H9 (cell line): ENCODE data around the gene HSPA6. TPM values are rescaled to one million over a fixed set of nuclear protein-coding genes. Genes with fewer than 3 reads are reported as not detected.
"Not testable (repeated sequence)": the region's sequence is repeated elsewhere in the genome, so short reads cannot be mapped to it uniquely, and the experiment has no call there.

Experiments used
- DNase-seq: peaks from one replicate; pipeline ENCODE4 v3.0.0-alpha.2; 2017
- H2AFZ ChIP-seq: one replicate; pipeline ENCODE4 v1.6.1; 2013; ENCODE audit warnings: mild to moderate bottlenecking, low read length, control low read depth, moderate library complexity
- H2AK5ac ChIP-seq: 2 replicates; pipeline ENCODE4 v1.6.1; 2013; ENCODE audit warnings: low read length, control low read depth, mixed read lengths; ENCODE audit not compliant: insufficient read length
- H2BK120ac ChIP-seq: one replicate; pipeline ENCODE4 v1.6.1; 2013; ENCODE audit warnings: low read depth, mild to moderate bottlenecking, low read length, control low read depth, inconsistent platforms; ENCODE audit not compliant: poor library complexity, severe bottlenecking
- H2BK12ac ChIP-seq: 2 replicates; pipeline ENCODE4 v1.6.1; 2013; ENCODE audit warnings: low read length, control low read depth, mixed read lengths, low read depth; ENCODE audit not compliant: insufficient read length
- H2BK15ac ChIP-seq: 2 replicates; pipeline ENCODE4 v1.6.1; 2013; ENCODE audit warnings: low read depth, low read length, control low read depth
- H2BK20ac ChIP-seq: one replicate; pipeline ENCODE4 v1.6.1; 2013; ENCODE audit warnings: low read depth, mild to moderate bottlenecking, low read length, control low read depth, inconsistent platforms; ENCODE audit not compliant: poor library complexity, severe bottlenecking
- H2BK5ac ChIP-seq: 2 replicates; pipeline ENCODE4 v1.6.1; 2013; ENCODE audit warnings: low read length, control low read depth, mixed read lengths; ENCODE audit not compliant: insufficient read length
- H3K14ac ChIP-seq: 2 replicates; pipeline ENCODE4 v1.6.1; 2013; ENCODE audit warnings: low read length, control low read depth; ENCODE audit not compliant: insufficient read depth
- H3K18ac ChIP-seq: 2 replicates; pipeline ENCODE4 v1.6.1; 2013; ENCODE audit warnings: low read depth, mild to moderate bottlenecking, mixed read lengths, low read length, control low read depth; ENCODE audit not compliant: insufficient read length
- H3K23ac ChIP-seq: 2 replicates; pipeline ENCODE4 v1.6.1; 2013; ENCODE audit warnings: low read length, control low read depth, mixed read lengths, low read depth; ENCODE audit not compliant: insufficient read length
- H3K23me2 ChIP-seq: 2 replicates; pipeline ENCODE4 v1.6.1; 2013; ENCODE audit warnings: low read depth, mild to moderate bottlenecking, mixed read lengths, low read length, control low read depth; ENCODE audit not compliant: insufficient read length, poor library complexity, severe bottlenecking
- H3K27ac ChIP-seq: 2 replicates; pipeline ENCODE4 v1.5.1; 2013; ENCODE audit warnings: low read length, control low read depth, mixed read lengths, low read depth; ENCODE audit not compliant: insufficient read length
- H3K27me3 ChIP-seq: 2 replicates; pipeline ENCODE4 v1.6.1; 2013; ENCODE audit warnings: low read length, control low read depth, inconsistent platforms; ENCODE audit not compliant: insufficient read depth
- H3K4ac ChIP-seq: 2 replicates; pipeline ENCODE4 v1.6.1; 2013; ENCODE audit warnings: low read depth, mild to moderate bottlenecking, control low read depth, inconsistent platforms, low read length, moderate library complexity
- H3K4me1 ChIP-seq: 2 replicates; pipeline ENCODE4 v1.6.1; 2013; ENCODE audit warnings: low read length, control low read depth, inconsistent platforms; ENCODE audit not compliant: insufficient read depth
- H3K4me2 ChIP-seq: 2 replicates; pipeline ENCODE4 v1.6.1; 2013; ENCODE audit warnings: low read length, control low read depth, mixed read lengths; ENCODE audit not compliant: insufficient read length, insufficient read depth
- H3K56ac ChIP-seq: 2 replicates; pipeline ENCODE4 v1.6.1; 2013; ENCODE audit warnings: low read depth, mild to moderate bottlenecking, mixed read lengths, low read length, control low read depth; ENCODE audit not compliant: insufficient read length
- H3K79me1 ChIP-seq: 2 replicates; pipeline ENCODE4 v1.6.1; 2013; ENCODE audit warnings: low read depth, mild to moderate bottlenecking, moderate library complexity, low read length, control low read depth, inconsistent platforms; ENCODE audit not compliant: insufficient read depth, poor library complexity, severe bottlenecking
- H3K79me2 ChIP-seq: 2 replicates; pipeline ENCODE4 v1.6.1; 2013; ENCODE audit warnings: low read length, control low read depth, inconsistent platforms; ENCODE audit not compliant: insufficient read depth
- H3K9ac ChIP-seq: 2 replicates; pipeline ENCODE4 v1.6.1; 2013; ENCODE audit warnings: low read length, control low read depth, mixed read lengths; ENCODE audit not compliant: insufficient read length; ENCODE audit errors: extremely low read depth
- H3K9me3 ChIP-seq: one replicate; pipeline ENCODE4 v1.6.1; 2013; ENCODE audit warnings: low read depth, low read length, inconsistent platforms; ENCODE audit not compliant: control insufficient read depth
- H3T11ph ChIP-seq: one replicate; pipeline ENCODE4 v1.6.1; 2013; ENCODE audit warnings: mild to moderate bottlenecking, low read length, control low read depth, inconsistent platforms
- H4K20me1 ChIP-seq: one replicate; pipeline ENCODE4 v1.6.1; 2013; ENCODE audit not compliant: control insufficient read depth, insufficient read length, insufficient read depth
- H4K5ac ChIP-seq: 2 replicates; pipeline ENCODE4 v1.6.1; 2013; ENCODE audit warnings: low read depth, mild to moderate bottlenecking, mixed read lengths, low read length, control low read depth; ENCODE audit not compliant: insufficient read length
- H4K8ac ChIP-seq: replicated peaks from 2 replicates; pipeline ENCODE4 v1.6.1; 2013; ENCODE audit warnings: low read length, control low read depth, mixed read lengths, low read depth; ENCODE audit not compliant: insufficient read length
- H4K91ac ChIP-seq: 2 replicates; pipeline ENCODE4 v1.6.1; 2013; ENCODE audit warnings: low read depth, mild to moderate bottlenecking, moderate library complexity, mixed read lengths, low read length, control low read depth; ENCODE audit not compliant: insufficient read length
- H3K27ac Mint-ChIP-seq, 3 experiments: 2 replicates in 2 of 3; 3 replicates in 1 of 3; pipeline ENCODE4 v1.8.0; 2020 to 2021; ENCODE audit warnings: mixed read lengths in 3 of 3, mild to moderate bottlenecking in 1 of 3, moderate library complexity in 1 of 3
- H3K27me3 Mint-ChIP-seq: 2 replicates; pipeline ENCODE4 v1.8.0; 2021; ENCODE audit warnings: low read depth, mild to moderate bottlenecking, moderate library complexity, mixed read lengths
- H3K36me3 Mint-ChIP-seq, 3 experiments: 2 replicates in 2 of 3; 3 replicates in 1 of 3; pipeline ENCODE4 v1.8.0; 2020 to 2021; ENCODE audit warnings: low read depth in 3 of 3, mixed read lengths in 3 of 3; ENCODE audit not compliant: insufficient read depth in 1 of 3
- H3K4me1 Mint-ChIP-seq, 2 experiments: 2 replicates each; pipeline ENCODE4 v1.8.0; 2020; ENCODE audit warnings: mixed read lengths in 2 of 2
- H3K4me3 Mint-ChIP-seq, 2 experiments: 2 replicates in 1 of 2; 3 replicates in 1 of 2; pipeline ENCODE4 v1.8.0; 2020 to 2021; ENCODE audit warnings: mild to moderate bottlenecking in 2 of 2, mixed read lengths in 2 of 2, moderate library complexity in 1 of 2
- H3K9me3 Mint-ChIP-seq, 2 experiments: 2 replicates in 1 of 2; 3 replicates in 1 of 2; pipeline ENCODE4 v1.8.0; 2020; ENCODE audit warnings: mild to moderate bottlenecking in 2 of 2, mixed read lengths in 2 of 2, moderate library complexity in 1 of 2
- WGBS: extraction: QIAGEN DNeasy Blood & Tissue Kit; methylation state at CpG from one replicate; pipeline ENCODE4 v1.1.7; 2013; ENCODE audit warnings: missing lambda C conversion rate, low lambda C conversion rate, mixed read lengths; ENCODE audit not compliant: insufficient read length; ENCODE audit errors: extremely low coverage; 5-methylcytosine and 5-hydroxymethylcytosine counted together
- total RNA-seq: library from RNA; stranded (reverse); gene quantifications from 2 replicates; pipeline ENCODE4 v1.2.1, GENCODE V29; 2021

HSPA6 gene
- total RNA-seq, 1 experiment from 2014 or later: not detected

- H3K9ac ChIP-seq, H2BK20ac ChIP-seq, H4K20me1 ChIP-seq, H3K23me2 ChIP-seq, H3K27ac ChIP-seq, H3K4ac ChIP-seq, H3K27me3 Mint-ChIP-seq, H3K27me3 ChIP-seq, H3K56ac ChIP-seq, H2BK5ac ChIP-seq, H3K79me1 ChIP-seq, DNase-seq, H3K4me1 ChIP-seq, H3K27ac Mint-ChIP-seq, H4K5ac ChIP-seq, H3K18ac ChIP-seq, H4K8ac ChIP-seq, H2BK12ac ChIP-seq, H2AFZ ChIP-seq, H3K4me2 ChIP-seq, H3K14ac ChIP-seq, H3K9me3 ChIP-seq, H3K79me2 ChIP-seq, H2AK5ac ChIP-seq, H2BK15ac ChIP-seq, H3K23ac ChIP-seq, H3K4me3 Mint-ChIP-seq, H3K36me3 Mint-ChIP-seq, H3T11ph ChIP-seq, H3K9me3 Mint-ChIP-seq, H4K91ac ChIP-seq, H2BK120ac ChIP-seq: not testable (repeated sequence)
- peaks cover 2 to 13% of the 10 kb centered on the region in 2 experiments; a peak in 3 of 4 replicates for H3K4me1 Mint-ChIP-seq
- no CpG with 5 or more reads among the region's 1 CpG for WGBS
These were observed 10.9 kb upstream of the HSPA6 start for GRCh38 chr1:161513448-161513780.

- not testable (repeated sequence) for H3K23me2 ChIP-seq, H3K18ac ChIP-seq, H3K4me2 ChIP-seq, H3K4me1 ChIP-seq, H3K27ac ChIP-seq, H2BK12ac ChIP-seq, H3K14ac ChIP-seq, H3K36me3 Mint-ChIP-seq, H3K27me3 Mint-ChIP-seq, H2BK120ac ChIP-seq, H3K79me2 ChIP-seq, H2BK20ac ChIP-seq, H2BK15ac ChIP-seq, H3K4ac ChIP-seq, H4K91ac ChIP-seq, H3T11ph ChIP-seq, H3K23ac ChIP-seq, H3K79me1 ChIP-seq, H3K9me3 ChIP-seq, H2AK5ac ChIP-seq, H3K56ac ChIP-seq, H2AFZ ChIP-seq, H3K4me3 Mint-ChIP-seq, H4K20me1 ChIP-seq, H3K9me3 Mint-ChIP-seq, H4K8ac ChIP-seq, H3K9ac ChIP-seq, H4K5ac ChIP-seq, DNase-seq, H3K27me3 ChIP-seq, H2BK5ac ChIP-seq, H3K27ac Mint-ChIP-seq
- H3K4me1 Mint-ChIP-seq: peaks cover 3 to 13% of the 10 kb centered on the region in 2 experiments; a peak in 3 of 4 replicates
- no CpG with 5 or more reads among the region's 1 CpG for WGBS
These were observed 10.4 kb upstream of the HSPA6 start for GRCh38 chr1:161513953-161514352.
